Hindlimb muscle (tissue), 1 donor: ENCODE data around the gene APOBEC3H. TPM values are rescaled to one million over a fixed set of nuclear protein-coding genes. Genes with fewer than 3 reads are reported as not detected.

Source experiments
- DNase-seq: peaks from one replicate; pipeline ENCODE4 v3.0.0-alpha.2; 2013
- polyA plus RNA-seq: library from polyadenylated mRNA; unstranded; fragments of 120-200 nt; gene quantifications from one replicate; pipeline ENCODE4 v1.2.1, GENCODE V29; 2013; ENCODE audit not compliant: insufficient read length

APOBEC3H gene
- polyA plus RNA-seq, 1 donor: not detected

DNA sequence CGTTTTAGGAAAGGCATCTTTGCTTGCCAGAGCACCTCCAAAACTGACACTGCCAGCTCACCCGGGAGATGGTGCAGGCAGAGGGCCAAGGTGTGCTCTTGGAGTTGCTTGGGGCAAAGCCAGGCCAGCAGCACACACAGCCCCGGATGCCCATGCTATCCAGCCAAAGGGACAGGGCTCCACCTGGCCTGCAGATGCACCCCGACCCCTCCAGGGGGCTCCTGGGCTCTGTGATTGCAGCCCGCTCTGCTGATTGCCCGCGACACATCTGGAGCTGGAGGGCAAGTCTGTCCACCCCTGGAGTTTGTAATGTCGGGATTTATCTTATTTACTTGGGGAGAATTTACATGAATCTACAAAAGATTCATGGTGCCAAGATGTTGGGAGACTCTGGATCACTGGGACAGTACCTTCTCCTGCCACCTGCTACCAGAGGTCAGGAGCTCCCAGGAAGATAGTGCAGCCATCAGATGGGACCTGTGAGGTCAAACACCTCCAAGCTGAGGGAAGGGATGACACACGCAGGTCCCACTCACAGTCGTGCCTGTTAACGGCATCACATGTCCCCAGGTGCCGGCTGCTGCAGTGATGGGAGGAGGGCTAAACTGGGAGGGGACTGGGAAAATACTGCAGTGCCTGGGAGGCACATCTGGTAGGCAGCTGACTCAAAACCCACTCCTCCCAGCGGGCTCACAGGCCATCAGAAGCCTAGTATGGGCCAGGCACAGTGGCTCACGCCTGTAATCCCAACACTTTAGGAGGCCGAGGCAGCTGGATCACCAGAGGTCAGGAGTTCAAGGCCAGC lies 38.2 kb downstream of the APOBEC3H start:
- no peak for DNase-seq

DNA sequence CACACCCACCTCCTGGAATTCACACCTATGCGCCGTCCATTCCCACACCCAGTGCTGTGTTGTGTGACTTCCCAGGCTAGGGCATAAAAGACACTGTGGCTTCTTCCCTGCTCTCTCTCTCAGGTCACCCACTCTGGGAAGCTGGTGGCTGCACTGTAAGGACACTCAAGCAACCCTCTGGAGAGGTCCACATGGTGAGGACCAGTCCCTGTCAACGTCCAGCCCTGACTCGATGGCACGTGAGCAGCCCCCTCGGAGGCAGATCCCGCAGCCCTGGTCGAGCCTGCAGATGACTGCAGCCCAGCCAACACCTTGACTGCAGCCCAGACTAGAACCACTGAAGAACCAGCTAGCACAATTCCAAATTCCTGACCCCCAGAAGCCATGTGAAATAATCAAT lies 39.3 kb downstream of the APOBEC3H start:
- no peak for DNase-seq

DNA sequence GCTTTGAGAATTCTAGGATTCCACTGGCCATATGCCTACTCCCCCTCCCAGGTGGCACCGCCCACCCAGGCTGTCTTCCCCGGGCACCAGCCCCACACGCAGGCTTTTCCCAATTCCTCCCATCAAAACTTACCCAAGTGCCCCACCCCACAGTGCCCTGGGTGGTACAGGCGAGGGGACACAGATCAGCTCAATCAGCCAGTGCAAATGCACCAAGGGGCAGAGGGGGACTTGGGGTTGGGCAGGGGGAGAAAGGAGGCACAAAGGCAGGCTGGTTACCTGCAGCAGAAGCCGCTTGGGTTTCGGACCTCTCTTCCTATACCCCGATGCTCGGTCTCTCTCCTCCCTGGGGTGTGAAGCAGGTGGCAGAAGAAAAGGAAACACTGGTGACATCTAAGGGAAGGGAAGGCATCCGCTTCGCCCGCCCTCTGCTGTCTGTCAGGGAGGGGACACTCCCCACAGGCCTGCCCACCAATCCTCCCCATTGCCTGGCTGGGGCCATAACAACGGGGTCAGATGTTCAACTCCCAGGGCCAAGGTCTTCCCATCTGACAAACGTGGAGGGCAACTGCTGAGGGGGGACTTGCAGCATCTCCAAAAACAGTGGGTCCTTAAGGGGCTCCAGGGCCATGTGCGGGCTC lies 41.4 kb downstream of the APOBEC3H start:
- DNase-seq: no peak

DNA sequence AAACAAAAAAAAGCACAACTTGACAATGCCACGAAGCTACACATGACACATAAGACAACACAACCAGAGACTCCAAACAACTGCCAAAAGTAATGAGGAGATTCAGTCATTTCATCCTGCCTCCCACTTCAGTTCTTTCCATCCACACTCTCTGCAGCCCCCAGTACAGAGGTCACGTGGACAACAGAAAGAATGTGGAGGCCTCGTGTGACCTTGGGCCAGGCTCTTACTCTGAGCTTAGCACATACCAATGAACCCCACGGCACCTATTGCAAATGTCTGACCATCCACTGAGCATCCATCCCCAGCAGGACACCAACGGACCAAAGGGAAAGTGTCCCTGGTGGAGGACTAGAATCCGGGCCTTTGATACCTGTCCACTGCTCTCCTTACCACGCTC lies 42.9 kb downstream of the APOBEC3H start:
- no peak for DNase-seq

DNA sequence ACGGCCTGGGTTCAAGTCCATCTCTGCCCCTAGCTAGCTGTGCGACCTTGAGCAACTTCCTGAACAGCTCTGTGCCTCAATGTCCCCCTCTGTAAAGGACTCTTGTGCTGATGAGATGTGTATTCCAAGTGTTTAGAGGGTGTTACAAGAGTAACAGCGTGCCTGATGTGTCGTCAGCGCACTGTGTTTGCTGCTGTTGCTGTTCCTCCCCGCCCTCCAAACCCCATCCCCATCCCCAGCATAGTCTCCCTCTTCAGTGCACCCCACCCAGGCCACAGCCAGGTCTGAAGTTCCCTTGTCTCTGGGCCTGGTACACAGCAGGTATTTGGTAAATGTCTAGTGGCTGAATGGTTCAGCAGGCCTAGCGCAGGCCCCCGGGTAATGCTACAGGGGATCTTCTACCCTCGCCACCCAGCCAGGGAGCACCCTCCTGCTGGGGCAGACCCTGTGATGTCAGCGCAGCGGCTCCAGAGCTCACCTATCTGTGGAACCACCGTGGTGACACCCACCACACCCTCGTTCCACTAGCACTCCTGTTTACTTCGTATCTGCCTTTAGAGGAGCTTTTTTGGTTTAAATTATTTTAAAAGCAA lies 45.1 kb downstream of the APOBEC3H start:
- no peak for DNase-seq

DNA sequence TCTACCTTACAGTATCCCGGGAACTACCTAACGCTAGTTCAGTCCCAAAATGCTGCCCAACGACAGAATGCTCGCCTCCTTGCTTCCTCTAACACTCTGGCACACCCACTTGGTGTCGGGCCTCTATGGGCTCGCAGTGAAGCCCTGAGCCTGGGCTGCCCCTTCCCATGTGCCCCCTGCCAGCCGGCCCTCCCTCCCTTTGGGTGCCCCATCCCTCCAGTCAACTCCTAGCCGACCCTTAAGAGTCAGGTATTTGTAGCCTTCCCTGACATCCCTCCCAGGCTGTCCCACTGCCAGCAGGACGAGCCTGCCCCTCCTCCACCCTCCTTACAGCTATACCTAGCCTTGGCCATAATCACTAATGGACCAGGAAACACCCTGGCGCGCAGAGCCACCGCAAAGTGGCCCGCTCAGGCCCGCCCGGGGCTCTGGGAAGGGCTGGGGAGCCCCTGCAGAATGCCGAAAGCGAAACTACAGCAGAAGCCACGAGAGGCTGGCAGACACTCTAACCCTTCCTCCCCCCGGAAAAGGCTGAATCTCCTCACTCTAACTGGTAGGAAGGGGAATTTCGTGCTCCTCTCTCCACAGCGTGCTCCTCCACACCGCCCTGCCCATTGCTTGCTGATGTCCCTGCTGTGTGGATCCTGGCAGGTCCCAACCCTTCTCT lies 47.2 kb downstream of the APOBEC3H start:
- DNase-seq: peak; percentile 34

DNA sequence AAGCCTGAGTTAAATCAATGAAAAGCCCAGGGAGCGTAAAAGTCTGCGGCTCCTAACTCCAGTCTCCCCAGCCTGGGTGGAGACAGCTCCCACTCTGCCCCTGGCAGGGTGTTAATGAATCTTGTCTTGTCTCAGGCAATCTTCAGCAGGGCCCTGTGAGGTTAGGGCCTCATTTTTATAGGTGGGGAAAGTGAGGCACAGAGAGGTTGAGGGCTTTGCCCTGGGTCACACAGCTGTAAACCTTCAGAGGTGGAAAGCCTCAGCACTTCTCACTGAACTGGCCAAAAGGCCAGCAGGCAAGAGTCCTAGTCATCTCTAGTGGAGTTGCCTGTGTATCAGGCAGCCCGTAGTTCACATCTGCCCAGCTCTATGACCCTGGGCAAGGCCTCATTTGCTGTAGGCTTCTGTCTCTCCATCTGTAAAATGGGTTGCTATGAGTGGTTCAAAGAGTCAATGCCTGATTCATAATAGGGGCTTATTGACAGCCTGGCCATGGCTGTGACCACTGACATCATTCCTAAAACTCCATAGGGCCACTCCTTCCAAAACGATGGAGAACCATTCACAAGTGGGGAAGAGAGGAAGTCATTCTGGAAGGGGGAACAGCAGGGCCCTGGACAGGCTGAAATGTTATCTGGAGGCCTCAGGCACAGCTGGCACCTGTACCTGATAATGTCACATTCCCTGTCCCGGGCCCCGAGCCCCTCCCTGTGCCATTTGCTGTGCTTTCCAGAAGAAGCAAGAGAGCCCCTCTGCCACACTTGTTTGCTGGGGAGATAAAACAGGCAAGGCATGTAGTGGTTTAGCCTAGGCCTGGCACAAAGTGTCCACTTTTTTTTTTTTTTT lies 49.4 kb downstream of the APOBEC3H start:
- no peak for DNase-seq

DNA sequence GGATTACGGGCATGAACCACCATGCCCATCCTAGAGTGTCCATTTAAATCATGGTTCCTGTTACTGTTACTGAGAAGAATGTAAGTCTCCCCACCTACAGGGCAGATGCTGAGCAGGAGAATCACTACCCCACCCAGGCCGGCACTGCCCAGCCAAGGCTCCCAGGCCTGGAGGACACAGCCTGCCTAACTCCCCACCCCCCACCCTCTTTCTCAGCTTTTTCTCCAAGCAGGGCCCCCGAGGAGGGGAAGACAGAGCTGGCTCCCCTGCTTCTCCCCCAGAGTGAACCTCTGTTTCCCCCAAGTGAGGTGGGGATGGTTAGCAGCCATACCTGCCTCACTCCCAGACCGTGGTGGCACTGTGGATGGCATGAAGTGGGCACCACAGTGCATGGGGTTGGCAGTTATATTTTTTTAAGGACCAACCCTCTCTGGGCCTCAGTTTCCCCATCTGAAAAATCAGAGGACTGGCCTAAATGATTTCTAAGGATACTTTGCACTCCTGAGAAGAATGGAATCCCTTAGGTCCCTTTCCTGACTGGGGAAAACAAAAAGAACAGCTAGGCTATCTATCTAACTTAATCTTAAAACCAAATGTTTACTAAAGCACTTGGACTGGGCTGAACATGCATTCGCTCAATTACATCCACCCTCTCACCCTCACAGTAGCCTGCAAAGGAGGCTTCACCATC lies 50.4 kb downstream of the APOBEC3H start:
- no peak for DNase-seq

DNA sequence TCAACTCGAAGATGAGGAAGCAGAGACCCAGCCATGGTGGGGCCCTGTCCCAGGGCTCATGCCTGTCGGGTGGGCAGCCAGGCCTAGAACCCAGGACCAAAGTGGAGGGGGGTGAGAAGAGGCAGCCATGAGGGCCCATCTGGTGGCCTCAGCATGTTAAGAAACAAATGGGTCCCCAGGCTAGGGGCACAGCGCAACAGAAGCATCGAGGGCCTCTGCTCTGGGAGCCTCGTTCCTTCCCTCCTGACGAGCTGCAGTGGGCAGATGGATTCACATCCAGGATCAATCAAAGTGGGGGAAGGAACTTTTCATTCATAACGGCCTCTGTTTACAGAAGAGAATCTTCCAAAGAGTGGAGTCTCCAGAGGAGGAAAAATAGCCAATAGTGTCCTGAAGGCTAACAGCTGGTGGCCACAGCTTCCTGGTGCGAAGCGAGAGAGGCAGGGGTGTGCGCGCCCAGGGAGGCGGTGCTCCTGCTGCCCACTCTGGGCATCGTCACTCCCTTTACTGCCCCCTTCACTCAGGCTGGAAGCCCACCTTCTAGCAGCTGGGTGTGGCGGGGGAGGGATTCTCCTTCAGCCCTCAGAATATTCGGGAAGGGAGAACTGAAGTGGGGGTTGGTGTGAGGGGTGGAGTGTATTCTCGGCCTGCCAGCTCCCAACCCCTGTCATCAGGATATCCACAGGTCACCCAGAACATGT lies 51.1 kb downstream of the APOBEC3H start:
- DNase-seq: no peak

DNA sequence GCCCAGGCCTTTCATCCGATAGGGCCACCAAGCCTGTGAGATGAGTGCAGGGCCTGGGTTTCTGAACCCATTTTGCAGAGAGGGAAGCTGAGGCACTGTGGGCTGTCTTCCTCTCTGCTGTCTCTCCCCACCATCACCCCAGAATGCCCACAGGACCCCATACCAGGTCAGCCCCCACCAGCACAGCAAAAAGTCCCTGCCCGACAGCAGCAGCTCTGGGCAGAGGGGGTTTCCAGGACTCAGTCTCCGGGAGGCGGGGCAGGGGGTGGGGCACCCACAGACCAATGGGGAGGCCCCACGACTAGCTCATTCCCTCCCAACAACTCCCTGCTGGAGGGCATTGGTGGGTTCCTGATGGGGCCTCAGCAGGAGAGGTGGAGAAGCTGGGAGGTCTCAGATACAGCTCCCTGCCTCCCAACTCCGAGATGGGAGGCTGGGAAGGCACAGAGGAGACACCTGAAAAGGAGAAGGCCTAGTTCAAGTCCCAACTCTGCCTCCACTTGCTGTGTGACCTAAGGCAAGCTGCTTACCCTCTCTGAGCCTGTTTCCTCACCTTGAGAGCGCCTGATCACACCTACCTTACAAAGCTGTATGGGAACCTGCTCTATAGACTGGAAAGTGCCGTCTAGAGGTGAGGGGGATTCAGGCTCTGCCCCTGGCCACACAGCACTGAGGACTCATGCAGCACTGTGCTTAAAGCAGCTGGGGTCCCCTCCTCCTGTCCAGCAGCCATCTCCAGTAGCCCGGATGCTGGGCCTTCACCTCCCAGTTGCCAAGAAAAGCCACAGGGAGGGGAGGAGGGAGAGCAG lies 51.9 kb downstream of the APOBEC3H start:
- no peak for DNase-seq

DNA sequence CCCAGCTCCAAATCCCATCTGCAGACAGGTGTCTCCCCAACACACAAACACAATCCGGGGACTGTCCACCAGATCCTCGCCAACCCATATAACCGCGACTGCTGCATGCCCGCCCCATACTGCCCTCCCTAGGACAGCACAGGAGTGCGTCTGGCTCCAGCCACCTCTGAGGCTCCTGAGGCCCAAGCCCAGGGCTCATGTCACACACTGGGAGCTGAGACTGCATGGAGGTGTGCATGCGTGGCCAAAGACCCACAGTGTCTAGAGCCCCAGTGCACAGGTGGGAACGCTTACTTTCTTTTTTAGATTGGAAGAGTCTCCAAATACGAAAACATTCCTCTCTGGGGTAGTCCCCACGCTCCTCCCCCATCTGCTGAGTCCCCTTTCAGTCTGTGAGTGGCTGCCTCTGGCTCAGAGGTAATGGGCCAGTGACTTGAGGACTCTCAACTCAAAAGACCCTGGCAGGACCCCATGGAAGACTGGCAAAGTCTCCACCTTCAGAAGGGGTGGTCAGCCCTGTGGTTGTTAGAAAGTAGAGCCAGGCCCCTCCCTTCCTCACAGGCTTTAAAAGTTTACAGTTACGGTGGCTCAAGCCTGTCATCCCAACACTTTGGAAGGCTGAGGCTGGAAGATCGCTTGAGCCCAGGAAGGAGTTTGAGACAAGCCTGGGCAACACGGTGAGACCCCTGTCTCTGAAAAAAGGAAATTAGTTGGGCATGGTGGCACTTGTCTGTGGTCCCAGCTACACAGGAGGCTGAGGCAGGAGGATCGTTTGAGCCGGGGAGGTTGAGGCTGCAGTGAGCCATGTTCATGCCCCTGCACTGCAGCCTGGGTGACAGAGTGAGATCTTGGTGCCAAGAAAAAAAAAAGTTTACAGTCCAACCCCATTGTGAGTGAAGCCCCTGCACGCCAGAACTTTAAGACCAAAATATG lies 53.1 kb downstream of the APOBEC3H start:
- DNase-seq: no peak

DNA sequence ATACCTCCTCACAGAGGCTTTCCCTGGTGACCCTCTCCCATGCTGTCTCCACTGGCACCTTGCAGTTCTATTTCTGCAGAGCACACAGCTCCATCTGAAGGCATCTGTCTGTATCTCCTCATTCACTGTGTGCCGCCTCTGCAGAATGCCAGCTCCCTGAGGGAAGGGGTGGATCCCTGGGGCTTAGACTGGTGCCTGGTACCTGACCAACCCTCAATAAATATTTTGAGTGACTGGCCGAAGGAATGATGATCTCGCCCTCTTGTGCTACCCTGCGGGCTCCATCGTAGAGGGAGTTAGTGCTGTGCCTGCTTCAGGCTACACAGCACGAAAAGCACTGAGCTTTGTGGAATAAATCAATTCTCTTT lies 53.8 kb downstream of the APOBEC3H start:
- no peak for DNase-seq

DNA sequence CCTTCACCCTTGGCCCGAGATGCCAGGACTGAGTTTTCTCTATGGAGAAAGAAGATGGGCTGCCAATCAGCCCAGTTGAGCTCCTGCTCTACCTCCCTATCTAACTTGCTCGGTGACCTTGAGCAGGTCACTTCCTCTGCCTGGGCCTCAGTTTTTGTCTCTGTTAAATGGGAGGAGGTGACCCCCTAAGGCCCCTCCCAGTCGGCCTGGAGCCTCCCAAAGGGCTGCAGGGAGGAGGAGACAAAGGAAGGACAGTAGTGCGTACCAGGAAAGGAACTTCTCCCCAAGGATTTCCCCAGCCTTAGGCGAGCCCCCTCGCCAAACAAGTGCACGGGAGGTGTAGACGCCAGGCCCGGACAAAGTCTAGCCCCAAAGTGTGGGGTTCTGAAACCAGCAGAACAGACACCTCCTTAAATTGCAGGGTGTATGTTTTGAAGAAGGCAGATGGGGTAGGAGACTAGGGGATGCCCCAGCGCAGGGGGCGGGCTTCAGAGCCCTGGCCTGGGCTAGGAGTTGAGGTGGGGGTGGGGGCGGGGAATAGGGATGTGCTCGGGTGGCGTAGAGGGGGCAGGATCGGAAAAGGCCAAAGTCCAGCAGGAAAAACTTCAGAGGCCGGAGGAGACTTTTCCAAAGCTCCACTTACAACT lies 54.4 kb downstream of the APOBEC3H start:
- no peak for DNase-seq

DNA sequence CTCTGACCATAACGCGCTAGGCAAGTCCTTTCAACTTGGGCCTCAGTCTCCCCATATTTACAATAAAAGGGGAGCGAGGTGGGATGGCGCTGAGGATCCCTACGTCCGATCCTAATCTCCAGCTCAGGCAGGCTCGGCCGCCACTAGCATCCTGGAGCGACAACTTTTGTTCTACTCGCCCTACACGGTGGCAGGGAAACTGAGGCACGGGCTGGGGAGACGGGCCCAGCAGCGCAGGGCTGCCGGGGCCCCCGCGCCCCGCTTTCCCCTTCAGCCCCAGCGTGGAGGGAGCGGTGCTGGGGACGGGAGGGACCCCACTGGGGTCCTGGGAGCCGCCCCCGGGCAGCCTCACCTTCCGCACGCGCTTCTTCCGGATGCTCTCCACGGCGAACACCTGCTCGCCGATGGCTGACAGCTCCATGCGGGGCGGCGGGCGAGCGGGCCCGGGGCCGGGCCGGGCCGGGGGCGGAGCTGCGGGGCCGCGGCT lies 55.0 kb downstream of the APOBEC3H start:
- DNase-seq: no peak

DNA sequence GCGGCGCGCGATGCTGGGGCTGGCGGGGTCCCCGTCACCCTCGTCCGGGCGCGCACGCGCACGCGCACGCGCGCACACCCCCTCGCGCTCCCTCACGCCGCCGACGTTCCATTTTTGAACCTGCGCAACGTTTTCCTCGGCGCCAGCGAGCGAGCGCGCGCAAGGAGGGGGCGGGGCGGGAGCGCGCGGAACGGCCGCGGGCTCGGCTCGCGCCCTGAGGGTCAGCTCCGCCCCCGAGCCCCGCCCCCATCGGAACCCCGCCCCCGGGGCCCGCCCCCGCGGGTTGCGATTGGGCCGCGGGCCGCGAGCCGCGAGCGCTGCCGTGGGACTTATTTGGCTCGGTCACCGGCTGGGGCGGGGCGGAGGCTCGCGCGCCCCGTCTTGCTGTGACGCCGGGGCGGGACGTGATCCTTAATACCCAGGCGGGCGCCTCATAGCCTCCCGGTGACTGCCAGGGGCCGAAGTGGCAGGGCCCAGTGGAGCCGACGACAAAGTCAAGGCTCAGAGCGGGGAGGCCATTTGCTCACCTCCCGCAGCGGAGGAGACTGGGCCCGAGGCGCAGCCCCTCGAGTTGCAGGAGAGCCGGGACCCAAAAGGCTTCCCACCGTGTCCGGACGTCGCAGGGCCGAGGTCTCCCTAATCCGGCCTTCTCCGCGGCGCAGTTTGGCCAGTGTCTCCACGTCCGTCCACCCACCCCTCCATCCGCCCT lies 55.6 kb downstream of the APOBEC3H start, which contains the start of gene CBX7:
Gene CBX7 (minus strand): TSS at position 170 of the 709 bp plus-strand sequence. CDS start 236 bp downstream, outside the sequence.
- peak; percentile 89 for DNase-seq

DNA sequence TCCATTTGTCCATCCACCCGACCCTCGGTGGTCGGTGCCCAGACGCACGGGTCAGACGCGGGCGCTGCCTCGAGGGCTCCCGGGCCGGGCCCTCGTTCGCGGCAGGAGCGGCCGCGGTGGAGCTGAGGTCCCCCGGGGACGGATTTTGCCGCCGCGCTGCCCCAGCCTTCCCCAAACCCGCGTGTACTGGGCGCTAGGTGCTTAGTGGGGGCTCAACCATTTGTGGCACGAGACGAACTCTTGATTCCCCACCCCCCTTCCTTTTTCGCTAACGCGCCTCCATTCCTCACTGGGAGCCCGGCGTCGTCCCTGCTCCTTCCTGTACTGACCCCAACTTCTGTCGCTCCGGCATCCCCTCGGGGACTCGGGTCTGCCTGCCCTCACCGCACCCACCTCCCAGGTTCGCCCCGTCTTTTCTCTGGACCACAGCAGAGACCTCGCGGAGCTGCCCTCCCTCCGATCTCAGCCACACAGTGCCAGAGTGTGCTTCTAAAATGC lies 56.2 kb downstream of the APOBEC3H start:
- DNase-seq: no peak
